Measurements from ENCODE around the gene RNF14.

Gene RNF14

GRCh38 chr5:141940695-141941271, 28.1 kb upstream of the RNF14 start:
- Mint-ChIP-seq H3K4me3 (peak overlapping the region; percentile 40), H3K27ac (peak overlapping the region; percentile 52), H3K4me1 (ENCODE audit: low read depth) (peaks cover 27% of the 10 kb centered on the region), H3K9me3 (no peaks in the 10 kb centered on the region), H3K27me3 (ENCODE audit: low read depth) (no peaks in the 10 kb centered on the region), H3K36me3 (ENCODE audit: low read depth) (peaks cover 22% of the 10 kb centered on the region)

- Mint-ChIP-seq H3K27me3 (ENCODE audit: low read depth) (no peaks in the 10 kb centered on the region), H3K4me1 (ENCODE audit: low read depth) (peaks cover 27% of the 10 kb centered on the region), H3K9me3 (no peaks in the 10 kb centered on the region), H3K27ac (no peak overlapping the region), H3K4me3 (no peak overlapping the region), H3K36me3 (ENCODE audit: low read depth) (peaks cover 19% of the 10 kb centered on the region)
Measured at GRCh38 chr5:141941307-141941706, 27.6 kb upstream of the RNF14 start.

- Mint-ChIP-seq H3K4me1 (ENCODE audit: low read depth) (peaks cover 27% of the 10 kb centered on the region), H3K4me3 (no peak overlapping the region), H3K27ac (no peak overlapping the region), H3K36me3 (ENCODE audit: low read depth) (peaks cover 19% of the 10 kb centered on the region), H3K27me3 (ENCODE audit: low read depth) (no peaks in the 10 kb centered on the region), H3K9me3 (no peaks in the 10 kb centered on the region)
Measured at GRCh38 chr5:141941779-141942178, 27.1 kb upstream of the RNF14 start.

GRCh38 chr5:141942185-141942857, 26.6 kb upstream of the RNF14 start:
- Mint-ChIP-seq H3K4me3 (no peak overlapping the region), H3K4me1 (ENCODE audit: low read depth) (peaks cover 27% of the 10 kb centered on the region), H3K27me3 (ENCODE audit: low read depth) (no peaks in the 10 kb centered on the region), H3K9me3 (no peaks in the 10 kb centered on the region), H3K36me3 (ENCODE audit: low read depth) (peaks cover 19% of the 10 kb centered on the region), H3K27ac (no peak overlapping the region)

GRCh38 chr5:141944076-141944475, 24.8 kb upstream of the RNF14 start:
- Mint-ChIP-seq H3K27me3 (ENCODE audit: low read depth) (no peaks in the 10 kb centered on the region), H3K9me3 (no peaks in the 10 kb centered on the region), H3K27ac (no peak overlapping the region), H3K4me1 (ENCODE audit: low read depth) (peaks cover 27% of the 10 kb centered on the region), H3K4me3 (no peak overlapping the region), H3K36me3 (ENCODE audit: low read depth) (peaks cover 19% of the 10 kb centered on the region)

- Mint-ChIP-seq H3K27me3 (ENCODE audit: low read depth) (no peaks in the 10 kb centered on the region), H3K27ac (no peak overlapping the region), H3K4me1 (ENCODE audit: low read depth) (peaks cover 17% of the 10 kb centered on the region), H3K9me3 (no peaks in the 10 kb centered on the region), H3K36me3 (ENCODE audit: low read depth) (peaks cover 10% of the 10 kb centered on the region), H3K4me3 (no peak overlapping the region)
Measured at GRCh38 chr5:141945511-141946051, 23.3 kb upstream of the RNF14 start.

- Mint-ChIP-seq H3K36me3 (ENCODE audit: low read depth) (no peaks in the 10 kb centered on the region), H3K27me3 (ENCODE audit: low read depth) (no peaks in the 10 kb centered on the region), H3K27ac (no peak overlapping the region), H3K9me3 (no peaks in the 10 kb centered on the region), H3K4me1 (ENCODE audit: low read depth) (peaks cover 18% of the 10 kb centered on the region), H3K4me3 (no peak overlapping the region)
Measured at GRCh38 chr5:141947316-141947715, 21.6 kb upstream of the RNF14 start.

- peaks cover 20% of the 10 kb centered on the region for H3K4me1 Mint-ChIP-seq (ENCODE audit: low read depth)
- no peaks in the 10 kb centered on the region for H3K27me3 Mint-ChIP-seq (ENCODE audit: low read depth)
- H3K27ac Mint-ChIP-seq = no peak overlapping the region
- H3K9me3 Mint-ChIP-seq = no peaks in the 10 kb centered on the region
- H3K36me3 Mint-ChIP-seq (ENCODE audit: low read depth) = no peaks in the 10 kb centered on the region
- H3K4me3 Mint-ChIP-seq = no peak overlapping the region
Measured at GRCh38 chr5:141948812-141949211, 20.1 kb upstream of the RNF14 start.

GRCh38 chr5:141949511-141949910, 19.4 kb upstream of the RNF14 start:
- Mint-ChIP-seq H3K27me3 (ENCODE audit: low read depth) (no peaks in the 10 kb centered on the region), H3K27ac (no peak overlapping the region), H3K36me3 (ENCODE audit: low read depth) (no peaks in the 10 kb centered on the region), H3K4me1 (ENCODE audit: low read depth) (peaks cover 26% of the 10 kb centered on the region), H3K9me3 (no peaks in the 10 kb centered on the region), H3K4me3 (no peak overlapping the region)

- no peaks in the 10 kb centered on the region for H3K36me3 Mint-ChIP-seq (ENCODE audit: low read depth)
- H3K27ac Mint-ChIP-seq = no peak overlapping the region
- peaks cover 27% of the 10 kb centered on the region for H3K4me1 Mint-ChIP-seq (ENCODE audit: low read depth)
- no peaks in the 10 kb centered on the region for H3K9me3 Mint-ChIP-seq
- H3K27me3 Mint-ChIP-seq (ENCODE audit: low read depth) = no peaks in the 10 kb centered on the region
- H3K4me3 Mint-ChIP-seq = no peak overlapping the region
Measured at GRCh38 chr5:141950207-141951005, 18.5 kb upstream of the RNF14 start.

- Mint-ChIP-seq H3K9me3 (no peaks in the 10 kb centered on the region), H3K27ac (peak overlapping the region; percentile 73), H3K36me3 (ENCODE audit: low read depth) (no peaks in the 10 kb centered on the region)
Measured at GRCh38 chr5:141951332-141951781, 17.5 kb upstream of the RNF14 start.

GRCh38 chr5:141952020-141952419, 16.9 kb upstream of the RNF14 start:
- H3K27ac Mint-ChIP-seq = no peak overlapping the region
- H3K4me1 Mint-ChIP-seq (ENCODE audit: low read depth) = peaks cover 29% of the 10 kb centered on the region
- no peaks in the 10 kb centered on the region for H3K36me3 Mint-ChIP-seq (ENCODE audit: low read depth)
- no peak overlapping the region for H3K4me3 Mint-ChIP-seq
- no peaks in the 10 kb centered on the region for H3K27me3 Mint-ChIP-seq (ENCODE audit: low read depth)
- H3K9me3 Mint-ChIP-seq = no peaks in the 10 kb centered on the region

More at GRCh38 chr5:141951332-141951781, 17.5 kb upstream of the RNF14 start:
- H3K4me1 Mint-ChIP-seq (ENCODE audit: low read depth) = peaks cover 27% of the 10 kb centered on the region
- H3K4me3 Mint-ChIP-seq = peak overlapping the region; percentile 19
- no peaks in the 10 kb centered on the region for H3K27me3 Mint-ChIP-seq (ENCODE audit: low read depth)

GRCh38 chr5:141954194-141954593, 14.7 kb upstream of the RNF14 start:
- Mint-ChIP-seq H3K9me3 (no peaks in the 10 kb centered on the region), H3K4me1 (ENCODE audit: low read depth) (peaks cover 48% of the 10 kb centered on the region), H3K4me3 (no peak overlapping the region), H3K27ac (no peak overlapping the region), H3K27me3 (ENCODE audit: low read depth) (no peaks in the 10 kb centered on the region), H3K36me3 (ENCODE audit: low read depth) (no peaks in the 10 kb centered on the region)

- Mint-ChIP-seq H3K27ac (peak overlapping the region; percentile 72), H3K9me3 (no peaks in the 10 kb centered on the region), H3K36me3 (ENCODE audit: low read depth) (no peaks in the 10 kb centered on the region), H3K4me1 (ENCODE audit: low read depth) (peaks cover 52% of the 10 kb centered on the region), H3K27me3 (ENCODE audit: low read depth) (no peaks in the 10 kb centered on the region), H3K4me3 (peak overlapping the region; percentile 71)
Measured at GRCh38 chr5:141957367-141957996, 11.4 kb upstream of the RNF14 start.
